ENCODE data around the gene SMPX. TPM values are rescaled to one million over a fixed set of nuclear protein-coding genes. Genes with fewer than 3 reads are reported as not detected.

Gene SMPX
- total RNA-seq, 1 donor from 2014 or later: 0.57 TPM

- H3K27me3 Mint-ChIP-seq (ENCODE audit: low read depth): no peaks in the 10 kb centered on the region
- H3K9me3 Mint-ChIP-seq (ENCODE audit: low read depth): no peaks in the 10 kb centered on the region
- no peak overlapping the region for H3K27ac Mint-ChIP-seq (ENCODE audit: unreplicated experiment)
- H3K4me3 Mint-ChIP-seq (ENCODE audit: unreplicated experiment): no peak overlapping the region
- H3K4me1 Mint-ChIP-seq (ENCODE audit: low read depth): peaks cover 21% of the 10 kb centered on the region
- DNase-seq (ENCODE audit: low spot score): no peak
- no peaks in the 10 kb centered on the region for H3K36me3 Mint-ChIP-seq (ENCODE audit: low read depth)
- TF ChIP-seq CTCF (IDR thresholded peaks at IDR 0.05): peak; percentile 16
Observed at GRCh38 chrX:21758488-21758887, 572 bp upstream of the SMPX start.

DNA sequence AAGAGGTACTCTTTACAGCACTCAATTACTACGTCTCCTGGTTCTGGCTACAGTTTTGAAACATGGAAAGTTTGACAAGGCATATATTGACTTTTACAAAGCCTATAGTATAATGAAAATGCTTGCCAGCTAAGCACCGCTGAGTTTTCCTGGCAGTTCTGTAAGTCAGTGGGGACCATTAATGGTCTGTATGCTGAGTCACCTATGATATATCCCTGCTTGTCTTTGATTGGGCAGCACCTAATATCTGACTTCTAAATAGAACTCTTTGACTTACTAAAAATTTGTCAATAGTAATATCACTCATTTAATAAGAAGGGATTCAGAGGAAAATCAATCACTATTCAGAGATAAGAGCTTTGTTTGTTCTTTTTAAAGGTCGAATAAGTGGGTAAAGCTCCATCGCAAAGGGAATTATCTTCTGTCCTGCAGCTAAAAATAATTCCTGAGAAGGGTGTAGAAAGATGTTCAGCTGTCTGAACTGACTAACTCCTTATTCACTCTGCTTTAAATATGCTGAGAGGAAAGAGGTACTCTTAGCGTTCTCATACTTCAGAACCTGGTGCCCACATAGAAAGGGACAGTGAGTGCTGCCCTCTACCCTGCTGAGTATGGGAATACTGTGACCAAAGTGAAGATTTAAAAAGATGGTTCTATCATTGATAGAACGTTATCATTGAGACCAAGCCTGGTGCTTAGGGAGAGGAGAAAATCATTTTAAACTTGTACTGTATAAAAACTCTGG lies 959 bp downstream of the SMPX start:
- Mint-ChIP-seq H3K27ac (ENCODE audit: unreplicated experiment) (no peak overlapping the region), H3K4me1 (ENCODE audit: low read depth) (peaks cover 21% of the 10 kb centered on the region), H3K36me3 (ENCODE audit: low read depth) (no peaks in the 10 kb centered on the region), H3K4me3 (ENCODE audit: unreplicated experiment) (no peak overlapping the region), H3K27me3 (ENCODE audit: low read depth) (no peaks in the 10 kb centered on the region), H3K9me3 (ENCODE audit: low read depth) (no peaks in the 10 kb centered on the region)
- TF ChIP-seq CTCF (IDR thresholded peaks at IDR 0.05): peak; percentile 37
- DNase-seq (ENCODE audit: low spot score): no peak

- H3K27ac Mint-ChIP-seq (ENCODE audit: unreplicated experiment): no peak overlapping the region
Observed at GRCh38 chrX:21749924-21750323, 8.0 kb downstream of the SMPX start.

DNA sequence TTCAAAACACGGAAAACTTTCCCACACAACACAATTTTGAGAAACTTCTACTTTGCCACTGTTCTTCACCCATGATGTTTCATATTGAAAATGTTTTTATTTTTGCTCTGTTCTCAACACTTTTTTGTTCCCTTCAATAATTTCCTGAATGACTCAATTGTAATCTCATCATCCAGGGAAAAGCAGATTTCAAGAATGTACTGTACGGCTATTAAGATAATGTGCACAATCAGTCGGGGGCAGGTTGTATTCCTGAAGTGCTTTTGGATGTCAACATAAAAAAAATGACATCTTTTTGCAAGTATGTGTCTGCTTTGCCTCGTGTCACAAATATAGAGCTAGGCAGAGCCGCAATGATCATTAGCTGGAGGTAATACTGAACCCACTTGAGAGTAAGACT lies 9.7 kb downstream of the SMPX start:
- DNase-seq (ENCODE audit: low spot score): no peak
- no peak for TF ChIP-seq CTCF (IDR thresholded peaks at IDR 0.05)
- H3K27ac Mint-ChIP-seq (ENCODE audit: unreplicated experiment): no peak overlapping the region
- no peaks in the 10 kb centered on the region for H3K9me3 Mint-ChIP-seq (ENCODE audit: low read depth)
- peaks cover 4% of the 10 kb centered on the region for H3K27me3 Mint-ChIP-seq (ENCODE audit: low read depth)
- no peak overlapping the region for H3K4me3 Mint-ChIP-seq (ENCODE audit: unreplicated experiment)
- H3K36me3 Mint-ChIP-seq (ENCODE audit: low read depth): no peaks in the 10 kb centered on the region
- H3K4me1 Mint-ChIP-seq (ENCODE audit: low read depth): peaks cover 3% of the 10 kb centered on the region

More at GRCh38 chrX:21749924-21750323, 8.0 kb downstream of the SMPX start:
- no peak overlapping the region for H3K4me3 Mint-ChIP-seq (ENCODE audit: unreplicated experiment)
- TF ChIP-seq CTCF (IDR thresholded peaks at IDR 0.05): no peak
- no peaks in the 10 kb centered on the region for H3K9me3 Mint-ChIP-seq (ENCODE audit: low read depth)
- H3K4me1 Mint-ChIP-seq (ENCODE audit: low read depth): peaks cover 3% of the 10 kb centered on the region
- DNase-seq (ENCODE audit: low spot score): no peak
- peaks cover 4% of the 10 kb centered on the region for H3K27me3 Mint-ChIP-seq (ENCODE audit: low read depth)
- H3K36me3 Mint-ChIP-seq (ENCODE audit: low read depth): no peaks in the 10 kb centered on the region

DNA sequence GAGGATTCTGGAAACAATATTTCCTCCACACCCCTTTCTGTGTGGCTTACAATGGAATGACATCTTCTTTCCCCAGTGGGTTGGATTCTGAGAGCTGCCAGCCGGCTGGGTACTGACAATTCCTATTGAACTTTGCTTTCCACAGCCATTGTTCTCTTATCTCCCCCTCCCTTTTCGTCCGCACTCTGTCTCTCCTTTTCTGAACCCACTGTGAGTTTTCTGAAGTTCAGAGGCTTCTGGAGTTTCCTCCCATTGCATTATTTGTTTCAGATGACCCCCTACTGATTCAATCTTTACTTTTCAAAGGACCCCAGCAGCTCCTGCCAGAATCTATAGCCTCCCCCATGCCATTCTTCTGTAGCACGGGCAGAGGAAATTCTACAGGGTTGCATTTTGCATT lies 10.4 kb downstream of the SMPX start:
- TF ChIP-seq CTCF (IDR thresholded peaks at IDR 0.05): no peak
- Mint-ChIP-seq H3K4me1 (ENCODE audit: low read depth) (peaks cover 3% of the 10 kb centered on the region), H3K4me3 (ENCODE audit: unreplicated experiment) (no peak overlapping the region), H3K9me3 (ENCODE audit: low read depth) (no peaks in the 10 kb centered on the region), H3K36me3 (ENCODE audit: low read depth) (no peaks in the 10 kb centered on the region), H3K27me3 (ENCODE audit: low read depth) (peaks cover 4% of the 10 kb centered on the region), H3K27ac (ENCODE audit: unreplicated experiment) (no peak overlapping the region)
- DNase-seq (ENCODE audit: low spot score): no peak
